Gastroesophageal sphincter (tissue), 3 donors: ENCODE measurements around the gene SCAI.

Experiments
- POLR2A ChIP-seq, 2 donors: fragments of 450-650 bp; IDR thresholded peaks; one replicate each; pipeline ENCODE4 v1.6.1; 2017; ENCODE audit warnings: antibody characterized with exemption in 2 of 2, mild to moderate bottlenecking in 2 of 2, moderate library complexity in 1 of 2
- POLR2AphosphoS5 ChIP-seq: sonication (generic); formaldehyde crosslinking; IDR thresholded peaks from one replicate; pipeline ENCODE4 v1.6.1; 2017; ENCODE audit warnings: antibody characterized with exemption
- TF ChIP-seq, protein P1 (sequence below), 4 experiments: fragments of 200-600 bp in 2 of 4; fragments of 450-650 bp in 2 of 4; sonication (generic) in 1 of 4; IDR thresholded peaks; one replicate each; pipeline ENCODE4 v1.5.1; 2017 to 2019; ENCODE audit warnings: antibody characterized with exemption in 4 of 4, mild to moderate bottlenecking in 2 of 4, moderate library complexity in 2 of 4

DNA sequence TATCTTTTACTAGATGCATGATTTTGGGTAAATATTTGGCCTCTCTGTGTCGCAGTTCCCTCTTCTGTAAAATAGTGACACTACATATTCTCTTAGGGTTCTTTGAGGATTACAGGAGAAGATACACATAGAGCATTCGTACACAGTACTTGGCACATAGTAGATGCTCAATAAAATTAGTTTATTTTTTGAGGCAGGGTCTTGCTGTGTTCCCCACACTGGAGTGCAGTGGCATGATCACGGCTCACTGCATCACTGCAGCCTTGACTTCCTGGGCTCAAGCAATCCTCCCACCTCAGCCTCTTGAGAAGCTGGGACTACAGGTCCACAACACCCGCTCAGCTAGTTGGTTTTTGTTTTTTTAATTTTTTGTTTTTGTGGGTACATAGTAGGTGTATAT, 1.6 kb downstream of the SCAI start:
- TF ChIP-seq, protein P1, sequence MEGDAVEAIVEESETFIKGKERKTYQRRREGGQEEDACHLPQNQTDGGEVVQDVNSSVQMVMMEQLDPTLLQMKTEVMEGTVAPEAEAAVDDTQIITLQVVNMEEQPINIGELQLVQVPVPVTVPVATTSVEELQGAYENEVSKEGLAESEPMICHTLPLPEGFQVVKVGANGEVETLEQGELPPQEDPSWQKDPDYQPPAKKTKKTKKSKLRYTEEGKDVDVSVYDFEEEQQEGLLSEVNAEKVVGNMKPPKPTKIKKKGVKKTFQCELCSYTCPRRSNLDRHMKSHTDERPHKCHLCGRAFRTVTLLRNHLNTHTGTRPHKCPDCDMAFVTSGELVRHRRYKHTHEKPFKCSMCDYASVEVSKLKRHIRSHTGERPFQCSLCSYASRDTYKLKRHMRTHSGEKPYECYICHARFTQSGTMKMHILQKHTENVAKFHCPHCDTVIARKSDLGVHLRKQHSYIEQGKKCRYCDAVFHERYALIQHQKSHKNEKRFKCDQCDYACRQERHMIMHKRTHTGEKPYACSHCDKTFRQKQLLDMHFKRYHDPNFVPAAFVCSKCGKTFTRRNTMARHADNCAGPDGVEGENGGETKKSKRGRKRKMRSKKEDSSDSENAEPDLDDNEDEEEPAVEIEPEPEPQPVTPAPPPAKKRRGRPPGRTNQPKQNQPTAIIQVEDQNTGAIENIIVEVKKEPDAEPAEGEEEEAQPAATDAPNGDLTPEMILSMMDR (IDR thresholded peaks at IDR 0.05), result no peak
- no peak for TF ChIP-seq POLR2A (IDR thresholded peaks at IDR 0.05)
- TF ChIP-seq POLR2AphosphoS5, result no peak
